ENCODE data around the gene CACNA2D2.

CACNA2D2 gene

DNA sequence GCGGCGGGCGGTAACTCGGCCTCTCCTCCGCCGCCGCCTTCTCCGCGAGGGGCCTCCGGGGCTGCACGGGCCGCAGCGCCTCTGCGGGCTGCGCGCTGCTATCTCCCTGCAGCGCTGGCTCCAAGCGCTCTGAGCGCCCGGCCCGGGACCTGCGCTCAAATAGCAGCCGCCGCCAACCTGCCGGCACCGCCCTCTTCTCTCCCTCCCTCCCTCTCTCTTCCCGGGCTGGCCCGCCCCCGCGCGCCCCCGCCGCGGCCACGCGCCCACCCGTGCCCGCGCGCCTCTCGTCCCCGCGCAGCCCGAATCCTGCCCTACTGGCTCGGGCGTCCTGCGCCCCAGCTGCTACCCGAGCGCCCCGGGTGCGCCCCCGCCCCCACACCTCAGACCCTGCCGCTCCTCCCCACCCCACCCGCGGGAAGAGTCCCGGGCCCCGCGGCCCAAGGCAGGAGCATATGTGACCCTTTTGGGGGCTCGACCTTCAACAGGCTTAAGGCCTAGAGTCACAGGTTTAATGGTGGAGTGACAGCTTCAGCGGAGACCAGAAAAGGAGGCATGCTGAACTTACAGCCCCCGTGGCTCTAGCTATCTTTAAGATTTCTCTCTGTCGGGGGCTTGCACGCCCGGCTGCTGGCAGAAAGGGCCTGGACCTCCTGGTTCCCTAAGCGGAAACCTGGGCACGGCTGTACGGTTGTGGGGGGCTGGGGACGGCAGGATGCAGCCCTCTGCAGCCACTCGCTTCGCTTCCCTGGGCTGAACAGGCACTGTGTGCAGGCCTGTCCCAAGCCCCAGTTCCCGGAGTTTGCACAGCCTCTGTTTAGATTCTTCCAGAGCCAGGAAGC is at the start of gene CACNA2D2:
Gene CACNA2D2, minus strand, starts transcription at position 131 of the 839 bp plus-strand sequence. CDS start 211 bp downstream, outside the sequence.
- no peak for DNase-seq (ENCODE audit: low read depth, low spot score)

DNA sequence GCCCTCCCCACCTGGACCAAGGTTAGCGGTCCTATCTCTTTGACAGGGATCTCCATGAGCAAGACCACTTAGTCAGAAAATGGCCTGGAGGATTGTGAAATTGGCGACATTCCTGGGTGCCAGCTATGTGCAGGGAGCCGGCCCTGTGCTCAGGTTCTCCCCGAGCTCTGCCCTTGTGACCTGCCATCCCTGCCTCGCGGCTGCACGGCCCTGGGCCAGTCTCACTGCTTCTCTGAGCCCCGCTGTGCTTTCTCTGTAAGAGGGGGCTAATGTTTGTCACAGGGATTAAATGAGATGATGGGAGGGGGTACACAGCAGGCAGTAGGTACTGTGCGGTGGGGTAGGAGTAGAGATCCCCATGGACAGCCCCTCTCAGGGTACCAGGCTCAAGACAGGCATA is 49.2 kb upstream of the CACNA2D2 start:
- no peak for DNase-seq (ENCODE audit: low read depth, low spot score)

DNA sequence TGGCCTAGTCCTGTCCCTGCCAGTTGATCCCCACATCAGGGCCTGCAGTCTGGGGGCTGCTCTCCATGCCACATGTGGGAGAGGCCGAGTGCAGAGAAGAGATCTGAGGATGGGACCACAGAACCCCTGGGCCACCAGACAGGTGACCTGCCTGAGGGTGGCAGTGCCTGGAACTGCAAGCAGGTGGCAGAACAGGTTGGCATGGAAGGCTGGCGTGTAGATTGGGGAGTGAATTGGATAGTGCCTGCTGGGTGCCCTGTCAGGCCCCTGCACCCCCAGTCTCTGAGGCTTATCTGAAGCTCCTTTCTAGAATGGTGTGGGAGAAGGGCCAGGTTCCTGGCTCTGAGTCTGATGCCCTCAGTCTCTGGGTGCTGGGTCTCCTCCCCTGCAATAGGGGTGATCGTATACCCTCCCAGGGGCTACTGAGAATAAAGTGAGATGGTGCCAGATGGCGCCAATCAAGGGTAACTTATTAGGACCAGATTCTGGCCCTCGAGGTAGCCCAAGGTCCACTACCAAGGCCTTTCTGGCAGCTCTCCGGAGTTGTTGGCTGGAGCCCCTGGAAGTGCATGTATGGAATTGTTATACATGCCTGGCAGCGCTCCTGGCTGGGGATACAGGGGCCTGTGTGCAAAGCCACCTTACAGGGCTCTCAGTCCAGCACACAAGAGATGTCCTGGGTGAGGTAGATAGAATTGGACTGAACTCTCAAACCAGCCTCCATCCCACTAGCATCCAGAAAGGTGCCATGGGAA is 48.4 kb upstream of the CACNA2D2 start:
- no peak for DNase-seq (ENCODE audit: low read depth, low spot score)

DNA sequence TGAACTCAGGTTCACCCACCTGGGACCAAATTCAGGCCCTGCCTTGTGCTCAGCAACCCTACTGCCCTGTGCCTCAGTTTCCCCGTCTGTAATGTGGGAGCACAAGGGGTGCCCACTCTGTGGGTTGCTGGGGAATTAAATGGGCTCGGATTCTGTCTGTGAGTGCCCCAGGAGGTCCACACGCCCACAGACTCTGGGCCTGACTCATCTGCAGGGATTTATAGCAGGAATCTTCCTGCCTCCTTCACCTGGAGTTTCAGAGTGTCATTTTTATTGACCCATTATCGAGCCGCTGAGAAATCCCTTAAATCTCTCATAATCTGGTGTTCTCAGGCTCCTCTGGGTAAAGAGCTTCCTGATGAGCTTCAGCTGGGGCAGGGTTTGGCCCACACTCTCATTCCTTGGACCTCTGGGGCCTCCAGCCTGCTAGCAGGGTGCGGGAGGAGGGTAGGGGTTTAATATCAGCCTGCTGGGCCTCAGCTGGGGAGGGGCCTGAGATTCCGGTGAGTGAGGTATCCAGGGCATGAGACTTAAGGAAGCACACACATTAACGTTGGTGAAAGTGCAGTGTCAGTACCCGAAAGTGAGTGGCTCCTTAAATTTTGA is 47.7 kb upstream of the CACNA2D2 start:
- no peak for DNase-seq (ENCODE audit: low read depth, low spot score)

DNA sequence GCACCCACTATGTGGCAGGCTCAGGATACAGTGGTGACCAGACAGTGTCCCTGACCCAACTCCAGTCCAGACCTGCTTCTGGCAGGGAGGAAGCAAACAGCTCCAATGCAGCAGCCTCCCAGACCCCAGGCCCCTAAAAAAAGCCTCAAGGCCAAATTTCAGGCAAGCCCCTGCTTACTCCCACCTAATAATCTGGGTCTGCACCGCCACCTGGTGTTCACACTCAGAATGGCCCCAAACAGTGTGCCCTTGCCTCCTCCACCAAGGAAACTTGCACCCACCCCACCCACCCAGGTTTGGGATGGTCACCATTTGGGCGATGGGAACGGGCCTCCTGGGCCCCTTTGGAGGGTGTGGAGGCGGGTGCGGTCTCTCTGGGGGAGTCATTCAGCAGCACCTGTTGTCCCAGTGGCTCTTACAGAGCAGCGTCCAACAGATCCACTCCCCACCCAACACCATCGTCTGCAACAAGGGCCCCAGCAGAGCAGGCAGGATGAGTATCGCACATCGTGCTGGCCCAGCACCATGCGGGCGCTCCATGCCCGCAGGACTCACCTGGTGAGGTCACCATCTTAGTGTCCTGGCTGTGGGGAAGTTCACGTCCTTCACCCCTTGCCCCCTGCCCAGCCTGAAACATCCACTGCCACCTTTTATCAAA is 46.8 kb upstream of the CACNA2D2 start:
- no peak for DNase-seq (ENCODE audit: low read depth, low spot score)

DNA sequence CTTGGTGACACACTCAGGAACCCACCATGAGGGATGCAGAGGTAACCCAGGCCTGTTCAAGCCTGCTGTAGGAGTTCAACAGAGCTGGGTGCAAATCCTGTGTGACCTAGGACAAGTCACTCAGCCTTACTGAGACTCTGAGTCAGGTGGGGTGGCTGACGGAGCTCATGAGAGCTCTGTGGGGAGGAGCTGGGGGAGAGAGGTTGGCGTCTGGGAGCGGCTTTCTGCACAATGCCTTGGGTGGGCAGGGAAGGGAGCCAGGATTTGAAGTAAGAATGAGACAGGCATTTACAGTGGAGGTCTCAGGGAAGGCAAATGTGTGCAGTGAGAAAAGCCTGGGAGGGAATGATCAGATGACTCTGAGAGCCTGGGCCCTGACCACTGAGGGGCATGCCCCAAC is 45.8 kb upstream of the CACNA2D2 start:
- no peak for DNase-seq (ENCODE audit: low read depth, low spot score)

DNA sequence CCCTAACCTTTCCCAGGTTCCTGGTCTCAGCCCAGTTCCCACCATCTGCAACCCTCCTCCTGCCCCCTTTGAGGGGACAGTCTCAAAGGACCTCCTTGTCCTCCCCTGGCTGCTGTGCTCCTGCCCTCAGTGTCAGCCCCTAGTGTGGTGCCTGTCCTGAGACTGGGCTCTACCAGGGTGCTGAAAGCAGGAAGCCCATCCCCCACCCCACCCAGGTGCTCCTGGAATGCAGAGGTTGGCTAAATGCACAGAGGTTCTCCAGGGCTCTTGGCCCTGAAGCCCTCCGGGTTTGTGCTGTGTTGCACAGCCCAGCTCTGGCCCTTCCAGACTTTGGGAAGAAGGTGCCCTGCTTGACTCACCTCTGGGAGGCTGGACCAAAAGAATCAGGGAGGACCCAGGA is 42.3 kb upstream of the CACNA2D2 start:
- DNase-seq (ENCODE audit: low read depth, low spot score) = no peak

DNA sequence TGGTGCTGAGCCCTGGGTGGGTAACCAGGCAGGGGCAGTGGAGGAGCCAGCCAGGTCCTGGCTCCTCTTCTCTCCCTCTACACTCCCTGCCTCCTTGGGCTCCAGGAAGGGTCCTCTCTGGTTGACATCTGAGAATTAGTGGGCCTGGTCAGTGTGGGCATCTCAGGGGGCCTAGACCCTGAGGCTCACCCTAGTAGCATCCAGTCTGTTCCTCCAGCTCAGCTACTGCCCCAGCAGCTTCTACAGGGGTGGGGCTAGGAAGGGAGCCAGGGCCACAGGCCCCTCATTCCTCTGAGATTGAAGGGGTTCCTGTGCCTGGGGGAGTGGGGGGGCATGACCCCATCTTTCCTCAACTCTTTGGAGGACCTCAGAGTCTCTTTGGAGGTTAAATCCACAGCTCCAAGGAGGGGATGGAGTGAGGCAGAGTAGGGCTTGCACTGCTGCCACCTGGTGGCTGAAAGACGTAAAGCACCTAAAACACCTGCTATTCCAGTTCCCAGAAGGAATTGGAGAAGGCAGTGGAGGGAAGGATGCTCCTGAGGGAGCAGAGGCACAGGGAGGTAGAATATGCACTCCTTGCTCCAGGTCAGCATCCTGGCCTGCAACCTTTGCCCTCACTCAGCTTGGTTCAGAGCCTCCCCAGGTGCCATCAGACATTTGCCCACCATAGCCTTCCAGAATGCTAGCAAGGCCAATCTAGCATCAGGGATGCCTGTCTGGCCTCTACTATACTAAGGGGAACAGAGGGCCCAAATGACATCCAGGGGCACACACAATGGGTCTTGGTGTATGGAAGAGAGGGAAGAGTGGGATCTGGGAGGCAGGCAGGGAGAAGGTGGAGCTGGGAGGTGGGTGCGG is 39.0 kb upstream of the CACNA2D2 start:
- no peak for DNase-seq (ENCODE audit: low read depth, low spot score)

DNA sequence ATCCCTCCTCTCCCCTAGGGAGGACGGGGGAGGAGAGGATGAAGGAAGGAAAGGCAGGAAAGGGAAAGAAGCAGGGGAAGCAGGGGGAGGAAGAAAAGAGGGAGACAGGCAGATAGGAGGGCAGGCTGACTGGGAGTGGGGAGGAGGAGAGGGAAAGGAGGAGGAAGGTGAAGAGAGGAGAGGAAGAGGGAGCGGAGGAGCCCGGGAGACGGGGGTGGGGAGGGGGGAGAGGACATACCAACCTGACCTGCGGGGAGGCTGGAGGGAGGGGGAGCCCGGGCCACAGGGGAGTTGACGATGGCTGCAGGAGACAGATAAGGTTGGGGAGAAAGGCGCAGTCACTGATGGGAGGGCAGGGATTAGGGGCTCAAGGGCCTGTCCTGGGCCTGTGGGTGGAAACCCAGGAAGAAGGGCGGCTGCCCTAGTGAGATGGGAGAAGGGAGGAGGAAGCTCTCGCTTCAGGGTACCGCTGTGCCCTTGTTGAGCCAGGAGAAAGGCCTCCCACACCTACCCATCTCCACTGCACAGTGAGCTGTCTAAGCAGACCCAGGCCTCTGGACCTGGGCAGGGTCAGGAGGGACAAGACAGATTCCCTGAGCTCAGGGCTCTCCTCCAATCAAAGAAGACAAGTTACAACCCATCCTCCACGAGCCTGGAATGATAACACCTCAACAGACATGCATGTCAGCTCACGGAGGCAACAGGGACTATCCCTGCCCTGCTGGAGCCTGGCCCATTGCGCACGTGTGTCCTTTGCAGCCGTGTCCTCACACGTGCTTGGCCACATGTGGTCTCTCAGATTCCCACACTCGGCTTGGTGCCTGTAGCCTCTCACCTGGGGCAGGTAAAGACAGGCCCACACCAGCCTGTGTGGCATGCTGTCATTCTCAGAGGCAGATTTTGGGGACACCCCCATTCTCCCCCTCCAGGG is 36.2 kb upstream of the CACNA2D2 start:
- DNase-seq (ENCODE audit: low read depth, low spot score) = no peak

DNA sequence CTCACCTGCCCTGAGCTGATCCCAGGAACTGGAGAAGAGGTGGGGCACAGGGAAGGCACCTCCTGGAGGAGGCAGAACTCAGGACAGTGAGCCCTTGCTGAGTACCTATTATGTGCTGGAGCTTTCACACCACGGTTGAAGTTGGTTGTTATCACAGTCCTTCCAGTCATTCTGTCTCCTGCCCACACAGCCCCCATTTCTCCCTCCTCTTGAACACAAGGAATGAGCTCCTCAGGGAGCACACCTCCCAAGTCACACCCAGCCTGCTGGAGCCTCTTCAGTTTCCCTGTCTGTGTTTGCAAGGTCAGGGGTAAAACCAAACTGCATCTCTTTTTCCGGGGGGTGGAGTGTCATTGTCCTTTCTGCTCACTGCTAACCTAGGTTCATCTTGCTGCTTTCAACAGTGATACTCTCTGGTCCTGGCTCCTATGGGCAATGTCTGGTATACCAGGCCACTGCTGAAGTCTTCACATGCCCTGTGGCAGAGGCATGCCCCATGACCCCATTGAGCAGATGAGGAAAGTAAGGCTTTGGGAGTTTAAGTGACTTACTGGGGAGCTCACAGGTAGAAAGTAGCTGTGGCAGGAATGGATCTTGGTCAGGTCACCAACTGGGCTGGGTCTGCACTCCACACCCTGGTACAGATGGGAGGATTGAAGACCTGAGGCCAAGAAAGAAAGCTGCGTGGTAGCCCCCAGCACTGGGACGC is 34.1 kb upstream of the CACNA2D2 start:
- DNase-seq (ENCODE audit: low read depth, low spot score) = no peak

DNA sequence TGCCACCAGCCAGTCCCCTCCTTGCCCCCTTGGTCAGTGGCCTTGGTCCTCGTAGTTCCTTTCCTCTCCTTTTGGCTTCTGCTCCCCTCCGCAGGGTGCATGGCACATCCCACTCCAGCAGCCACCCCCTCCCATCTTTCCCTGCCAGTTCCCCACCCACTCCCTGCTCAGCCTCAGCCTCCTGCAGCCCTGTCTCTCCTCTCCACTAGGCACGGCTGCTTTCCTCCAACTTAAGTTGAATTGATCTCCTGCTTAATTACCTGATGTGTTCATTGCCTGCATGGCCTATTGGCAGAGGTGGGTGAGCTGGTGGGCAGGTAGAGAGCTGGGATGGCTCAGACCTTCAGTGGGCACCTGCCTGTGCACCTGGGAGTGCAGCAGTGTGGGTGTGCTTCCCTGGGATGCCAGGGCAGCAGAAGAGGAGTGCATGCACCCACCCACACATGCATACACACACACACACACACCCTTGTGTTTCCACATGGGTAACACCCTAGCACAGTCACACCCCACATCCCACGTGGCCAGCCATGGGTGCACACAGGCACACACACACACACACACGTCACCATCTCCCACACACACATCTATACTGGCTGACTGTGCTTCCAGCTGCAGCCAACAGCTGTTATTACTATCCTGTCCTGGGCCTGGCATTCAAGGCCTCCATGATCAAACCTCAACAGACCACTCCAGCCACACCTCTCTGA is 33.2 kb upstream of the CACNA2D2 start:
- no peak for DNase-seq (ENCODE audit: low read depth, low spot score)

DNA sequence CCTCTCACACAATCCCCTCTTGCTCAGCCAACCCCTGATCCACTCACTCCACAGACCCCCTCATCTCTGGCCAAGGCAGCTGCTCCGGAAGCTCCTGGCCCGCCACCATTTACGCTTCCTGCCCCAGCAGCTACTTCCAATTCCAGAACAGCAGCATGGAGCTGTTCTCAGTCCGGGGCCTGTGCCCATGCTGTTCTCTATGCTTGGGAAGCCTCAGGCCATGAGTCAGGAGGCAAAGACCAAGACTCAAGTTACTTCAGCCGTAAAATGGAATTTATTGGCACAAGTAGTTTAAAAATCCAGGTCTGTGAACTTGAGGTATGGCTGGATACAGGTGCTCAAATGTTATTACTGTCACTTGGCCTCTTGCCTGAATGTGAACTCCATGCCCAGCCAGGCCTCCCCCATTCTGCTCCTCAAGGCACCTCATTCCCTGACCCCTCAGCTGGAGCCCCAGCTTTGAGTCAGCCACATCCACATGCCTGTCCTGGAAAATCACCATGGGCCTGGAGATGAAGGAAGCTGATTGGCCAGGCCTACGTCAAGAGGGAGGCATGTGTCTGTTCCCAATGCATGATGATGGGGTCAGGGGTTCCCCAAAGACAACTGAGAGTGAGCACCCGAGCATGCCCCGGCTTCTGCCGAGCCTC is 31.4 kb upstream of the CACNA2D2 start:
- no peak for DNase-seq (ENCODE audit: low read depth, low spot score)

DNA sequence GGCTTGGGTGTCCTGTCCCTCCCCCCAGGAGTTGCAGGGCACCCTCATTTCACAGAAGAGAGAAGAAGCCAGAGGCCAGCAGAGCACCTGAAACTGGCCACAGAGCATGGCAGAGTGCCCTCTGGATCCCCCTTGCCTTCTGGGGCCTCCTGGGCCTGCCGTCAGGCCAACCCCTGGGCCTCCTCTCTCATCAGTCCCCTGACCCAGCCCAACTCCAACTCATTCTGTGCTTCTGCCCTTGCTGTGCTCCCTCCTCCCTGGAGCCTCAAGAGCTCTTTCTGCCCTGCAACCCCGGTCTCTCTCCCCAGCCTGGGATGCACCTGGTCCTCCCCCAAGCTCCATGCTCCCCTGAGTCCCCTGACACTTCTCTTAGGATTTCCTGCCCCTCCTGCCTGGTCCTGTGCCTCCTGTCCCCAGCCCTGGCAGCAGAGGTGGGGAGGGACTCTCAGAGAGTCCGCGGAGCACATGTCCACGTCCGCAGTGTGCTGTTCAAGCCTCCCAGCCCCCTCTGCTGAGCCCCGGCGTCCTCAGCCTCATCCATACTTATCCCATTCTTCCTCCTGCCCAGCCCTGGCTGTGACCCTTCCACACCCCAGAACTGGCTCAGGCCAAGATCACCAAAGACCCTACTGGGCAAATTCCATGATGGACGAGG is 30.5 kb upstream of the CACNA2D2 start:
- DNase-seq (ENCODE audit: low read depth, low spot score) = no peak

DNA sequence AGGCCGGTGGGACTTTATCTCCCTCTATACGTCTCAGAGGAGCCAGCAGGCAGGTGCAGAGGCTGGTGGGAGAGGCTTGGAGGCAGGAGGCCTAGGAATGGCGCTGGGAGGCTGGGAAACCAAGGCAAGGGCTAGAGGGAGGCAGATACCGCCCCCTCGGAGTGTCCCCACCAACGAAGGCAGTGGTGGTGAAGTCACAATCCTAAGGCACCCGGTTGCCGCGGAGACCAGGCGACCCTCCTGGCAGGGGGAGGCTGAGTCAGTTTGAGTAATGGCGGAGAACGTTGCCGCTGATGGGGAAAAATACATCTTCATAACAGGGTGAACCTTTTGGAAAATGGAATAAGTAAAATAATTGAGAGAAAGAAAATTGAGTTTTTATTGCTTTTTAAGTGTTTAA is 29.9 kb upstream of the CACNA2D2 start:
- DNase-seq (ENCODE audit: low read depth, low spot score) = no peak

DNA sequence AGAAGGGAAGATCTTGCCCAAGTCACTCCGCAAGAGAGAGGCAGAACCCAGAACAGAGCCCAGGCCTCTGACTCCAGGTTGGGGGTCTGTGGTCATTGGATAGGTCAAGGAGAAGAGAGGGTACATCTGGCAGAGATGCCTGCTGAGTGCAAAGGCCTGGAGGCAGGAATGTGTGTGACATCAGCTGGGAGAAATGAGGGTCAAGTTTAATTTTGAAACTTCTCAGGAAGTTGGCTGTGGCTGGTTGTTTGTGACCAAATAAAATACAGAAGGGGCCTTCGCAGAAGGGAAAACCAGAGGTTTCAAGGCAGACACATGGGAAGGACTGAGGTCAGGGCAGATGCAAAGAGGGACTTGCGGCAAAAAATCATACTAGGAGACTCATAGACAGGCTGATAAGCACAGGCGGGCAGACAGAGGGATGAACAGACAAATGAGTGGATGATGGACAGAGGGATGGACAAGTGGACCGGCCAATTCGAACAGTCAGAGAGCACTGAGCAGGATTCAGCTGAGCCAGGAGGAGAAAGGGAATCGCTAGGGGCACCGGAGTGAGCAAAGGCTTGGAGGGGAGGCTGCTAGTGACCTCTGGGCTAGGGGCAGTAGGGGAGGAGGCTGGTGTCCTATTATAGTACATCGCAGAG is 28.8 kb upstream of the CACNA2D2 start:
- DNase-seq (ENCODE audit: low read depth, low spot score) = no peak

DNA sequence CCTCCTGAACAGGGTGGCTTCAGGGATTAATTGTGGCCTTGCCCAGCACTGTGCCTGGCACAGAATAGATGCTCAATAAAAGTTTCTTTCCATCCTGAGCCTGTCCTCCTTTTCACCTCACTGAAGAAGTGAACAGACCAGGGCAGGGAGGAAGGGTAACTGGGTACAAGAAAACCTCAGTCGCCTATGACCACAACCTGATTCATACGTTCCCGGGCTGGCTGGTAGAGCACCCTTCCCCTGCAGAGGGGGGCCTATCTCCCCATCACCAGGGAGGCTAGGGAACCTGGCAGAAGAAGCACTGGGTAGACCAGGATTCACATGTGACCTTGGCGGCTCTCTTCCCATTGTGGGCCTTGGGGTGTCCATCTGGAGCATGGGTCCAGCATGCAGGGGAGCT is 27.8 kb upstream of the CACNA2D2 start:
- DNase-seq (ENCODE audit: low read depth, low spot score) = no peak
